CD4-positive, alpha-beta T cell treated with Interleukin-15 for 1 hour (primary cell): ENCODE data around the gene IFNA13.

Experiments used
- DNase-seq: peaks from one replicate; pipeline ENCODE4 v3.0.0-alpha.2; 2020

IFNA13 gene

DNA sequence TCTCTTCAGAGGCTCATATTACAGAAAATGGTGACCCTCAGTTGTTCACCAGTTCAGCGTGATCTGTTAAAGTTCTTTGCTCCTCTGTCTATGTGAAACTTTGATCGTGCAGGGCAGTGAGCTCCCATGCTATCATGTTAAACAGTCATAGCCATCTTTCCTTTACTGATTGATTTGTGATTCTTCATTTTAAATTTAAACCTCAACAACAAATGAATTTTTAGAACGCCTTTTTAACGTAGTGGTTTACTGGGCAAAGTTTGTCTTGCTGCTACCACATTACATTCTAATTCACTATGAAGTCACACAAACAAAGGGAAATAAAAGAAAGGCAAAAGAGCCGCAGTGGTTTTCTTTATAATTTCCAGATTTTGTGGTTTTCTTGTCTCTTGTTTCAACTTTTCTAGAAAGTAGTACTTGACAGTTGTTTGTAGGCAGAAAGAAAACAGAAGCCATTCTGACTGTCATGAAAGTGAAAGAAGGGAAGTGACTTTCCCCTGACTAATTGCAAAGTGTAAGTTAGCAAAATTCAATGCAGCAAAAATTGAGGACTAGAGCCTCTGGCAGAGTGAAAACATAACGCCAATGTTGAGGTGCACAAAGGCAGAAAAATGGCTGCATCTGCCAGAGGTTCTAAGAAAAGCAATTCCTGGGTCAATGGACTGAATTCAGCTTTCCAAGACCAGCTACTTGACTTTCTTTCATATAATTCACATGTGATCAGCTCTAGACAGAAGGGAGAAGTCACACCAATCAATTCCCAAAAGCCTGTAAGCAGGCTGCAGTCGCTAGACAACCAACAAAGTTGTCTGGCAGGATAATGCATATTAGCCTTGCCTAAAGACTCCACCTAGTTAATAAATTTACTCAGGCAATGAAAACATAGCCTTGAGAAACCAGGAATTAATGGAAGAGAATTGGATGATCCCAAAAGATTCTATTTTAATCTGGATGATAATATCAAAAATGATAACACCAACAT is 10.1 kb downstream of the IFNA13 start:
- DNase-seq = no peak

DNA sequence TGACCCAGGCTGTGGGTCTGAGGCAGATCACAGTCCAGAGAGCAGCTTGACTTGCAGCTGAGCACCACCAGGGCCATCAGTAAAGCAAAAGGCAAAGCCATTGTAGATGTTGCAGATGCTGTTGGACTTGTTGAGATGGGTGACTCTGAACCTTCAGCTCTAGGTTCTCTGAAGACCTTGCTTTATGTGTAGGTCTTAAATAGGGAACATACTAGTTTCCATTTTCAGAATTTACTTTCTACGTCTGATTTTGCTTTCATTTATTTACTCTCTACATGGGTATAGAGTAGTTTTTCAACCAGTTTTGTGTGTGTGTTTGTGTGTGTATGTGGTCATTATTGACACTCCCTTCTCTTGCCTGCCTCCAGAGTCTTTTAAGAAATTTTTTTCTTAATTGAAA is 17.1 kb downstream of the IFNA13 start, which contains the start of gene IFNA6:
TSS of gene IFNA6 (minus strand) at position 101 of the 400 bp plus-strand sequence. CDS start at position 101, 0 bp downstream.
- DNase-seq = no peak

- DNase-seq = no peak
Observed at GRCh38 chr9:21348430-21348970, 19.4 kb downstream of the IFNA13 start.

- DNase-seq = no peak
Observed at GRCh38 chr9:21340735-21341134, 27.1 kb downstream of the IFNA13 start.

DNA sequence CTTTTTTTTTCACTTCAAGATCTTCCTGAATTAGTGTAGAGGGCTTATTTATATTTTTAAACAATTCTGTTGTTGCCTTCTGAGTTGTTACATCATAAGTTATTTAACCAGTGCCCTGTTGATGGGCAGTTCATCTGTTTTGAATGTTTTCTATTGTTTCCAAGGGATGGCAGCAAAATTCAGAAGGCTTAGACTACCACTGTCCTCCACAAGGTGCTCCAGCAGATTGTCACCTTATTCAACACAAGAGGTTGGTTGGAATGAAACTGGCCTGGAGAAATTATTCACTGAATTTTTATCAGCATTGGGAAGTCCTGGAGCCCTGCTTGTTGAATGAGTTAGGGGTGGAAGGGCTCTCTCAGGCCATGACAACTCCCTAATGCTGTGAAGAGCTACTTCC is 31.4 kb downstream of the IFNA13 start:
- DNase-seq = no peak

DNA sequence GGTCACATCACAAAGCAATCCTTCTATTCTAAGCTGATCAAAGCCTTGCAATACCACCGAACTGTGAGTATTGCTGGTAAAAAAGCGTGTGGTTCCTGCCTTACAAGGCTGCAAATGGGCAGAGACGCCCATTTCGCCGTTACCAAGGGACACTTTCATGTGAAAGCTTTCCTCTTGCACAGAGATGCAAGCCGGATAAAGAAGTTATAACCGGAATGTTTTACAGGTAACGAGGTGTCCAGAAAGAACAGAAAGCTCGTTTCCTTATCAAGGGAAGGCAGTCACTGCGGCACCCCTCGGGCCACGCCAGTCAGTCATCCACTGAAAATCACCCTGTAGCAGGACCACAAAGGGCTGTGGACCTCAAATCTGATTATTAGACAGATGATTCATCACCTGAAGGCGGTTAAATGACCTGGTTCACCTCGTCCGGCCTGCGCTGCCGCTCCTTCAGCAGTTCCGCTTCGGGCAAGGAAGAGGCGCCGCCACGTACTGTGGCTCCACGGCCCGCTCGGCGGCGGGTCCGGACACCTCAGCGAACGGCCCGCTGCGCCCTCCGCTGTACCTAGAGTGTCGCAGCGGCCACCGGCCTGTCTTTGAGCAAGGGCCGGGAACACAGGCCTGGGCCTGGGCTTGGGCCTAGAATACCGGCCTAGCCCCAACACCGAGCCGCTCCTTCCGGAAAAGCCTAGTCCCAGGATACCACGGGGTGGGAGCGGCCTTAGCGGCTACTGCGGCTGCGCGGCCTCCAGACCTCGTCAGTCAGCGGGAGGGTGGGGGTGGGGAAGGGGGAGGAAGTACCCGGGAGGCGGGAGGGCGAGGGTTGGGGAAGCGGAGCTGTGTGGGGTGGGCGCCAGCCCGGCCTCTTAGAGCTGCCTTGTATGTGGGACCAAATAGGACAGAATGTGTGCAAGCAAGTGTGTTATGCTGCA is 32.9 kb downstream of the IFNA13 start, which contains the start of gene KLHL9:
TSS of gene KLHL9 (minus strand) at position 704 of the 932 bp plus-strand sequence. CDS start at position 159, 545 bp downstream.
- peak; percentile 89 for DNase-seq

- no peak for DNase-seq
Observed at GRCh38 chr9:21333226-21333625, 34.6 kb downstream of the IFNA13 start.

GRCh38 chr9:21331676-21332402 is 36.0 kb downstream of the IFNA13 start:
- no peak for DNase-seq

DNA sequence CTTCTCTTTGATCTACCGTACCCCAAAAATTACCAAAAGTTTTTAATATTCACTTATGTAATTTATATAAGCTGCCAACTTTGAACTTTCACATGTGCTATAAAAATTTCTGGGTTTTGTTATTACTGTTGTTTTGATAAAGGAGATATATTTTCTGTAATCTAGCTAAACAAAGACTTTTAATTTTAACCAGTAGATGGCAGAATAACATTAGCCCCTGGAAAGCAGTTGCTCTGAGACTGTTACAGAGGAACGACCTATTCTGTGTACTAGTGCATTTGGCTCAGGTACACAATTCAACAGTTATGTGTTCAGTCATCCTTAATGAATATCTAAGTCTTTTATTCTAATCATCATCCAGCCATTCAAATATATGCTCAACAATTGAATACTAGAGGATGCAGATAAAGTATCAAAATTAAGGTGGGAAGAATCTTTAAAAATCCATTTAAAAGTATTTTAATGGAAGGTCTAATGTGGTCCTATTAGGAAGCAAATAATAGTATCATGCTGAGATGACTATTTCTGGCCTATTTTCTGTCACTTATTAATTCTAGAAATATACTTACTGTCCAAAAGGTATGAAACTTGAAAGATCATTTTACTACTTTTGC is 41.2 kb downstream of the IFNA13 start:
- no peak for DNase-seq

DNA sequence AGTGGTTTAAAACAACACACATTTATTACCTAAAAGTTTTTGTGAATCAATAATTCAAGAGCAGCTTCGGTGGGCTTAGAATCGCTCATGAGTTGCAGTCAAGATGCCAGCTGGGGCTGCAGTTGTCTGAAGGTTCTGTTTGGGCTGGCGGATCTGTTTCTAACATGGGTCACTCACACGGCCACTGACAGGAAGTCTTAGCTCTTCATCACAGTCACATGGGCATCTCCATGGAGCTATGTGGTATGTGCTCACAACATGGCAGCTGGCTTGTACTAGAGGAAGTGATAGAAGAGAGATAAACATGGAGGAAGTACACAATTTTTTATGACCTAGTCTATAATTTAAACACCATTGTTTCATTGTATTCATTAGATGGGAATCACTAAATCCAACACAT is 43.8 kb downstream of the IFNA13 start:
- DNase-seq = no peak

GRCh38 chr9:21322911-21323461 is 44.9 kb downstream of the IFNA13 start:
- no peak for DNase-seq

DNA sequence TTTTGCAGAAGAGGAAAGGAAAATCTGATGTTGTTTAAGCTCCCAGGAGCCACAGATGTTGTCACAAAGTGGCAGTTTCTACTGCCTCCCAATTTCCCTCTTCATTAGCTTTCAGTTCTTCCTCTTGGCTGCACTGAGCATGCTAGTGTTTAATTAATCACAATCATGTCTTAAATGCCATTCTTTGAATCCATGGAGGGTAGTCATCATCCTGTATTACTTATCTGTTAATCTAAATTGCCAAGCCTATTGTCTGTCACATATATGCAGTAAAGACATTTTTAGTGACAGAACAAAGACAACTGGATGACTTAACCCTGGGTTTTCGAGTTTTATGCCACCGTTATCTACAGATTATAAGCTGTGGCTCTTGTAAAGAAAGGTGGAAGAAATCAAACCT is 47.4 kb downstream of the IFNA13 start:
- no peak for DNase-seq

DNA sequence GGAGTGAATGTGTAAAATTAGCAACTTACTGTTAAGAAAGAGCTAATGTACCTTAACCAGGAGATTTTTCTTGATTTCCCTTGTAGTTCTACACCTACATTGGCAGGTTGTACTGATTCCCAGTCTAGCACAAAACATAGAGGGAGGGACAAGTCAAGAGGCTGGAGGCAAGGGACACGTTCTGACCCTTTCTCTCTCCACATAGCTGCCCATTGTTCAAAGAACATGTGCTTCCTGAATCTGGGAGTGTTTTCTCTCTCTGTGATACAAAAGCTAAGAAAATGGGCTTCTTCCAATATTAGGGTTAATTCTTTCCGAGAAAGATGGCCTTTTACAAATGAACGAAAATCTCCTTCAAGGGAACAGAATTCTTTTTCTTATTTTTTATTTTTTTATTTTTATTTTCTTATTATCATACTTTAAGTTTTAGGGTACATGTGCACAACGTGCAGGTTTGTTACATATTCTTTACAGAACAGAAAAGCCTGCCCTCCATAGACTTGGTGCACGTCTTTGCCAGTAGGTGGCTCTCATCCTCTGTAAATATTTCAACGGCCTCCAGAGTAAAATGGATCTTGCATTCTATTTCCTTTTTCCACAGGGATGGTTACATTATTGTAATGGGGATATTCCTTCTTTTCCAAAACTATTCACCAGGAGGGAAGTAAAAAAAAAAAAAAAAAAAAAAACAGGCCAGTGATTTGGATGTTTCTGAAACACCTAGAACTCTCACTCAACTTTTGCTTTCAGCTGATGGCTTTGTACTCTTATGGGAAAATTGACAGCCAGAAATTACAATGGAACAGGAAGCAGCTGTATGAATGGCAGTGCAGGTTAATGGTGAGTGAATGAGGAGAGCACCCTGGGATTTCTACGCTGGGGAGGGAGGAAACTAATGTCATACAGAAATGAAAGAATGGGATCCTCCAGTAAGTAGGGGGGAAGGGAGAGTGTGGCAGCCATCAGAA is 49.6 kb downstream of the IFNA13 start:
- DNase-seq = no peak
